Smooth muscle cell of the umbilical artery (primary cell): Measurements from ENCODE around the gene HNRNPA0. TPM values are rescaled to one million over a fixed set of nuclear protein-coding genes. Genes with fewer than 3 reads are reported as not detected.

Experiments used
- total RNA-seq: library from RNA; depleted of rRNA; stranded (reverse); fragments of >200 nt; gene quantifications from 2 replicates; pipeline ENCODE4 v1.2.3, GENCODE V29; 2014

The HNRNPA0 gene
- total RNA-seq = 11.5 and 12.5 TPM in 2 replicates

GRCh38 chr5:137754188-137754960 is at the start of gene HNRNPA0:
TSS of gene HNRNPA0 (minus strand) at chr5:137754363. CDS start at chr5:137754066, 297 bp downstream.

GRCh38 chr5:137735555-137736284 is 18.4 kb downstream of the HNRNPA0 start, which contains the start of gene KLHL3:
TSS of gene KLHL3 (minus strand) at chr5:137736089. CDS start at chr5:137735646, 443 bp downstream.

Other genes with a start within 250 kb of the HNRNPA0 start
- gene KLHL3, start 18.3 kb downstream of the HNRNPA0 start, total RNA-seq = 4.8 and 5.1 TPM in 2 replicates
- gene MYOT, start 113.5 kb upstream of the HNRNPA0 start, total RNA-seq = not detected in 2 replicates
- gene PKD2L2, start 135.1 kb upstream of the HNRNPA0 start, total RNA-seq = not detected in 2 replicates